ENCODE data around the gene BNIP1.

DNA sequence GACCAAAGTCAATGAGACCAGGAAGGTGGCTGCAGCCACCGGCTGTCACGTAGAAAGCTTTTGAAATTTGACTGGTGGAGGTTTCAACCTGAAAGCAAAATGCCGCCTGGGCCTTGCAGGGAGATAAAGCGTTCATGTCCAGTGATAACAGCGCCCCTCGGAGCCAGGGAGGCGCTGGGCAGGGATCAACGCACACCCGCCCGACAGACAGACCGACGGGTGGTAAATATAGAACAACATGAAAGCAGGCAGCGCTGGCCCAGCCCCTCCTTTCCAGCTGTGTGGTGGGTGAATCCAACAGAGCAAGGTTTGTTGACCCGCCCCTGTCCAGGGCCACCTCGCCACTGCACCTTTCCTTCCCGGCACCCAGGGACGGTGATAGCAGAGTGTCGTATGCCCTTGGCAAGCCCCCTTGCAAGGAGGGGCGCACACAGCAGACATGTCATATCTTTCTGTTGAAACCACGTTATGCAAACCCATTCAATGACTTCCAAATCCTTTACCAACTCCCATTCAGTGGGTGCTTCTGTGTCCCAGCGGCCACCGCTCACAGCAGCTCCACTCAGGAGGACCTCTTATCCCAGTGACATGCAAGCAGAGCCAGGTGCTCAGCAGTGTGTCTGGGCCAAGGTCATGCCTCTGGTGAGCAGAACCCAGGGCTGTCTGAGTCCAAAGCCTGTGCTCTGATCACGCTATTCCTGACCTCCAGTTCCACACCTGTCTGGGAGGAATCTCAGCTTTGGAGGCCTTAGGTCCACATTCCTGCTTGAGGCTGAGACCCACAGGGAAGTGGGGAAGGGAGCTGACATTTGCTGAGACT is 52.0 kb downstream of the BNIP1 start:
- TF ChIP-seq POLR2A (IDR thresholded peaks at IDR 0.05; ENCODE audit: low read depth, low read length) (no peak), EZH2 (IDR thresholded peaks at IDR 0.05; ENCODE audit: borderline replicate concordance, low read depth, low read length, severe bottlenecking) (no peak), FOS (IDR thresholded peaks at IDR 0.05; ENCODE audit: borderline replicate concordance, insufficient read depth, low read length) (no peak), POLR2AphosphoS5 (IDR thresholded peaks at IDR 0.05; ENCODE audit: insufficient read depth, low read depth, low read length) (no peak)
- TF ChIP-seq, protein P1, sequence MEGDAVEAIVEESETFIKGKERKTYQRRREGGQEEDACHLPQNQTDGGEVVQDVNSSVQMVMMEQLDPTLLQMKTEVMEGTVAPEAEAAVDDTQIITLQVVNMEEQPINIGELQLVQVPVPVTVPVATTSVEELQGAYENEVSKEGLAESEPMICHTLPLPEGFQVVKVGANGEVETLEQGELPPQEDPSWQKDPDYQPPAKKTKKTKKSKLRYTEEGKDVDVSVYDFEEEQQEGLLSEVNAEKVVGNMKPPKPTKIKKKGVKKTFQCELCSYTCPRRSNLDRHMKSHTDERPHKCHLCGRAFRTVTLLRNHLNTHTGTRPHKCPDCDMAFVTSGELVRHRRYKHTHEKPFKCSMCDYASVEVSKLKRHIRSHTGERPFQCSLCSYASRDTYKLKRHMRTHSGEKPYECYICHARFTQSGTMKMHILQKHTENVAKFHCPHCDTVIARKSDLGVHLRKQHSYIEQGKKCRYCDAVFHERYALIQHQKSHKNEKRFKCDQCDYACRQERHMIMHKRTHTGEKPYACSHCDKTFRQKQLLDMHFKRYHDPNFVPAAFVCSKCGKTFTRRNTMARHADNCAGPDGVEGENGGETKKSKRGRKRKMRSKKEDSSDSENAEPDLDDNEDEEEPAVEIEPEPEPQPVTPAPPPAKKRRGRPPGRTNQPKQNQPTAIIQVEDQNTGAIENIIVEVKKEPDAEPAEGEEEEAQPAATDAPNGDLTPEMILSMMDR (IDR thresholded peaks at IDR 0.05; ENCODE audit: extremely low read depth in 1 of 2, insufficient read depth in 1 of 2, low read depth in 1 of 2, low read length in 2 of 2), result no peak

All from endothelial cell of umbilical vein (primary cell).